NCI-H526 (cell line): ENCODE results near the gene BICD2.

Source experiments
- DNase-seq, 2 experiments: peaks; one replicate each; lab custom pipeline; 2025; lab: John Stamatoyannopoulos, UW

Gene BICD2

DNA sequence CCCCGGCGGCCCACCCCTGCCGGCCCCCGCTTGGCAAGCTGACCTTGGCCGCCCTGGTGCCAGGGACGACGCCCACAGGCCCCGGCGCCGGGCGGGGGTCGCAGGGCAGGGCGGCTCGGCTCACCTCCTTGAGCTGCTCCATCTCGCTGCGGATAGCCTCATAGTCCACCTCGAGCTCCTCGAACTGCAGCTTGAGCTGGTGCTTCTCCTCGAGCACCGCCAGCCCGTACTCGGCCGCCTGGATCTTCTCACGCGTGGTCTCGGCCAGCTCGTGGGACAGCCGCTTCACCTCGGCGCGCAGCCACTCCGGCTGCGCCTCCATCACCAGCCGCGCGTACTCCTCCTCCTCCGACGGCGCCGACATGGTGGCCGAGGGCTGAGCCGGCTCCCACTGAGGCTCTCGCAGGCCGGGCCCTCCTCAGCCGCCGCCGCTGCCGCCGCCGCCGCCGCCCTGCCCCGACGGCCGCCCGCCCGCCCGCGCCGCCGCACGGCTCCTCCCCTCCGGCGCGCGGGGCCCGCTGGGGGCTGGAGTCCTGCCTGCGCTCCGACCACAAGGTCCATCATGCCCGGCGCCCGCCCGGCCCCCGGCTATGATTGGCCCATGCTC lies at the start of gene BICD2:
Gene BICD2 (minus strand): TSS at position 453 of the 607 bp plus-strand sequence. CDS start 89 bp downstream, at position 364.
- DNase-seq: no peak

DNA sequence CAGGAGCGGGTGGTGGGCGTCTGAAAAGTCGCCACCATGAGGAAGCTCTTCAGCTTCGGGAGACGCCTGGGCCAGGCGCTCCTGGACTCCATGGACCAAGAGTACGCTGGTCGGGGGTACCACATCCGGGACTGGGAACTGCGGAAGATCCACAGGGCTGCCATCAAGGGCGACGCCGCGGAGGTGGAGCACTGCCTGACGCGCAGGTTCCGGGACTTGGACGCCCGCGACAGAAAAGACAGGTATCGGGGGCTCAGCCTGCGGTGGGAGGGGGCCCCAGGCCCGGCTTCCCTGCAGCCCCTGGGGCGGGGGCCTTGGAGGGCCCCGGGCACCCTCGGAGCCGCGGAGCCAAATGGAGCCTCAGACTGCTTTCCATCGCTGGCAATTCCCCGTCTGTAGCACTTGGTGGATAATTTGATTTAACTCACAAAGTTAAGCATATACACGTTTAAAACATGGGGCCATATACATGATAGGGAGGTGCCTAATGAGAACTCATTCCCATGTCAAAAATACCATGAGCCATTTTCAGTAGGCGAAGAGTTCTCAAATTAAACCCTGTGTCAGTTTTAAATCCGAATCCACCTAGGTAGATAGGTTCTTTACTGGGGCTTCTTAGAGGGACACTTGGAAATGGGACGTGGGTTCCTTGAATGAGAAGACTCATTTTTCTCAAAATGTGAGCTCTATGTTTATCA lies 45.1 kb upstream of the BICD2 start:
- DNase-seq: peak in 1 of 2 experiments; percentile 24

DNA sequence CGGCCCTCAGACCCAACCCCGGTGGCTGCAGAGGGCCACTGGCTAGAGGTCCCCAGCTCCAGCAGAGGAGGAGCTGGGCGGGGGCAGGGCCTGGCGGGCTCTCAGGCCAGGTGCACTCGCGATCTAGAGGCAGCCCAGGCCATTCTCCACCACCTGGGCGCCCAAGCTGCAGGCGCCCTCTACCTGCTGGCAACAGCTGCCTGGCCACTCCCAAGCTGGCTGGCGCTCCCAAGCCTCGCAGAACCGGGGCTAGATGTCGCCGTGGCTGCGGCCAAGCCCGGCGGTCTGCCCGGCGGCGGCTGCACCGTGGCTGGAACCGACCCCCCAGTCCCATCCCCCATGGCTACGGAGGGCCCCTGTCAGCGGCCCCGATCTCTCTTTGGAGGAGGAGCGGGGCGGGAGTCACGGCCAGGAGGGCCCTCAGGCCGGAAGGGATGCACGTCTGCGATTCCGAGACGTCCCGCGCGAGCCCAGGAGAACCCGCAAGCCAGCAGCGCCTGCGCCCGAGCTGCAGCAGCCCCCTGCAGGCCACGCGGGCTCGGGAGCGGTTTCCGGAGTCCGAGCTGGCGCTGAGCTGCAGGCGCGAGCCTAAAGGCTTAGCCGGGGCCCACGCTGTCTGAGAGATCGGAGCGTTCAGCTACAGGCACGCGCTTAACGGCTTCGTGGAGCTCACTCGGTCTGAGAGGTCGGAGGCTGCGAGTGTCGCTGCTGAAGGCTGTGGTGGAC lies 44.3 kb upstream of the BICD2 start:
- peak; percentile 62 to 85 for DNase-seq

DNA sequence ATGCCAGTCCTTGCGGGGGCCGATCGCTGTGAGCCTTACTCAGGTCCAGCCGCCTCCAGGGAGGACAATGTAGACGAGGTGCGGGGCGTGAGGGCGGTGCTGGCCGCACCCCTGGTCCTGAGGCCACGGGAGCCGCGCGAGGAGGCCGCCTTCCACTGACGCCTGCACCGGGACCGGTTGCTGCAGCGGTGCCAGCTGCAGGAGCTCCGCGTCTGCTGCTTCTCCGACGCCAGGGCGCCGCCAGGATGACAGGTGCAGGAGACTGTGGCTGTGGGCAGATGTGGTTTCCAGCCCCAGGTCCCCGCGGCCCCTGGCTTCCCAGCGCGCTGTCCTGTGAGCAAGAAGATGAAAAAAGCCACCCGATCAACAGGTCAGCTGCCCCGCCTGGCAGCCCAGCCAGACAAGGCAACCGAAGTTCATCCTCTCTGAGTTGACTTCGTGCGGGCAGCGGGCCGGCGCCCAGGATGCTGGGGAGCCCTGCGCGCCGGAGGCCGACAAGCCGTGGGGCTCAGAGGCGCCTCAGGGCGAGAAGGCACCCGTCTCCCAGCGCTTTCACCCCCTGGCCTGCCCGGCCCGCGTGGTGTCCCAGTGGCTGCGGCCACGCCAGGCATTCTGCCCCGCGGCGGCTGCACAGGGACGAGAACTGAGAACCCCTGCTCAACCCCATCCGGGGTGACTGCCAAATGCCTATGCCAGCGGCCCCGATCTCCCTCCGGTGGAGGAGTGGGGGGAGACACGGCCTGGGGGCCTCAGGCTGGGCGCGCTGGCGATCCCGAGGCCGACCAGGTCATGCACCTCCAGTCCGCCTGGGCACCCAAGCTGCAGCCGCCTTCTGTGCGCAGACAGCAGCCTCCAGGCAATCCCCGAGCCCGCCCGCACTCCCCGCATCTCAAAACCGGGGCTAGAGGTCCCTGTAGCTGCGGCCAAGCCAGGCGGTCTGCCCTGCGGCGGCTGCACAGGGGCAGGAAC lies 43.4 kb upstream of the BICD2 start:
- peak in 1 of 2 experiments; percentile 35 for DNase-seq

DNA sequence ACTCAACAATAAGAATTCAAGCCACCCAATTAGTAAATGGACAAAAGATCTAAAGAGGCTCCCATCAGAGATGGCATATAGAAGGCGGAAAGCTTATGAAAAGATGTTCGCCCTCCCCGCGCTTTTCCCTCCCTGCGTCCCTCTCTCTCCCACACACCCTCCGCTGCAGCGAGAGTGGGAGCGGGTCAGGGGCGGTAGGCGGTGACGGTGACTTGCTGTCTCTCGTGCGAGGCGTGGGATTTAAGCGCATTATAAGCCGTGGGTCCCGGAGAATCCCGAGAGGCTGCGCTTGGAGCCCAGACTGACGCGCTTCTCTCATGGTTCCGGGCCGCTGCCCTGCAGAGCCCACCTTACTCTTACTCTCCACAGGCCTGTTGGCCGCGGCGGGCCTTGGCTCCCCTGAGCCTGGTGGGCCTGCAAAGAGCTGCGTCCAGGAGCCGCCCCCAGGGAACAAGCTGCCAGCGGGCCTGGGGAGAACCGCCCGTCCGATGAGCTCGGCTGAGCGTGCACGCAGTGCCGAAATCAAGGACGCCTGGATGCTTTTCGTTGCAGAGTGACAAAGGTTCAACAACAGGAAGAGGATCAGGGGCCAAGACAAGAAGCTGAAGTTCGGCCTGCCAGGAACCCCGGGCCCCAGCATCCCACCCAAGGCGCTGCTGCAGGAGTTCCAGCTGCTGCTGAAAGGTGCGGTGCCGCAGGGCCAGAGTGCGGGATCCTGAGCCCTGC lies 42.6 kb upstream of the BICD2 start:
- no peak for DNase-seq

DNA sequence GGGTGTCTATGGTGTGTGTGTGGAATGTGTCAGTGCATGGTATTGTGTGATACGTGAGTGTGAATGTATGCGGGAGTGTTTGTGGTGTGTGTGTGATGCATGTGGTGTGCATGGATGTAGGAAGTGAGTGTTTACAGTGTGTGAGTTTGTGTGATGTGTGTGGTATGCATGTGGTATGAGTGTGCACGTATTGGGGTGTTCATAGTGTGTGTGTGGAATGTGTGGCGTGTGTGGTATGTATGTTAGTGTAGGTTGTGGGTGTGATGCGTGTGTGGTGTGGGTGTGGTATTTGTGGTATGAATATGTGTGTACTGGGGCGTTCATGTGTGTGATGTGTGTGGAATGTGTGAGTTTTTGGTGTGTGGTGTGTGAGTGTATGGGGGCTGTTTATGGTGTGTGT lies 40.1 kb upstream of the BICD2 start:
- no peak for DNase-seq

DNA sequence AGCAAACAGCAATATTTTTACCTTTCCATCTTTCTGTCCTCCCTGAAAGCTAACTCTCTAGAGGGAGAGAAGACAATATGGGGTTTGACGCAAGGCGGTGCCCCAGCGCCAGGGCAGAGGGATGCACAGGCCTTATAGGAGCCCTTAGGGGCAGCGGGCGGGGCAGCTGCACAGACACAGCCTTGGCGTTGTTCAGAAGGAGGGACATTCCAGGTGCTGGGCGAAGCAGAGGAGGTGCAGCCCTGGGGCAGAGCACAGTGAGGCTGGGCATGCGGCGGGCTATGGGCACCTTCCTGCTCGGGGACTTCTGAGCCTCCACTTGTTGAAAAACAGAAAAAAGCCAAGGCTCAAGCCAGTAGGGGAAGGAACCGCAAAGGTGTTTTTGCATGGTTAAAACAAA lies 33.7 kb upstream of the BICD2 start:
- no peak for DNase-seq

DNA sequence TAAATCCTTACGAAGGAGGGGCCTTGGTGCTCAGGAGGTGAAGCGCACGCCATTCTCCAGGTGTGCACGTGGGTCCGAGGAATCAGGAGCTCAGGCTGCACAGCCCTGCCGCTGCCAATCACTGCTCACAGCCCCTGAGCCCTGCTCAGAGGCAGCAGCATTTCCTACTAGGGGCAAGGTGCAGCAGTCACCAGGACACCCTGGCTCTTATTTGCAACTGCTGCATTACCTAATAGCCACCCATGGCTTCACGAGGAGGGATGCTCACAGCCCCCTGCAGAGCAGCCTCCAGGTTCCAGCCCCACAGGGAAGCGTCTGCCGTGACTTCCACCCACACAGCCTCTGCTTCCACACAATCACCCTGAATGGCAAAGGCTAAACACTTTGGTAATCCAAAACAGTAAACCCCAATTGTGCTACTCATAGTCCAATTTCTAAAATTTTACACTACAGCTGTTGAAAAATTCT lies 31.7 kb upstream of the BICD2 start:
- peak in 1 of 2 experiments; percentile 21 for DNase-seq

DNA sequence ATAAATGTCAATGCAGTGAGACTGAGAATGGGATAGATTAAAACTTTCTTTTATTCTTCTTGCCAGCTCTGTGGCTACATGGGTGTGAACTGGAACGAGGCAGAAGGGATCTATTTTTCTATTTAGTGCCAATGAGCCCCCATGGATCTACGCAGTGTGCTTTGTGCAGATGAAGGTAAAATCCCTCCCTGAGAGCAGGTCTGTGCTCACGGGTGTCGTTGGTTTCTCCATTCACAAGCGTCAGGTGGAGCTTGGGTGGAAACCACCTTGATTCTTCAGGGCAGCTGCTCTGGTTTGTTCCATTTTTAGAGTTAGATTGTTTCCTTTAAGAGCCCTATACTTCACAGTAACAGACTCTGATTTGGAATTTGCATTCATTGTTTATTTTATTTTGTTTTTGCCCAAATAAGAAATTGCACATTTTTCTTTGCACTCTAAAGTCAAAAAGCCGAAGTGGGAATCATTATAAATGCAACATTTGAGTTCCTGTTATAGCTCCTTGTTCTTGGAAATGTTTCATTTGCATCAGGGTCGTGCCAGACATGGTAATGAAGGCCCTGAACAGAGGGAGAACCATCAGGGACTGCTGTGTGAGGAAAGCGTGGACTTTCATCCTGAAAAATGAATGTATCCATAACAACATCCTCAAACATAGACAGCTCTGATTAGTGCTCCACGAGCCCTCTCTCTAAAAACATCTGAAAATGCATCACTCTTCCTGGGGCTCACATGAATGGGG lies 31.1 kb upstream of the BICD2 start:
- DNase-seq: peak in 1 of 2 experiments; percentile 20

DNA sequence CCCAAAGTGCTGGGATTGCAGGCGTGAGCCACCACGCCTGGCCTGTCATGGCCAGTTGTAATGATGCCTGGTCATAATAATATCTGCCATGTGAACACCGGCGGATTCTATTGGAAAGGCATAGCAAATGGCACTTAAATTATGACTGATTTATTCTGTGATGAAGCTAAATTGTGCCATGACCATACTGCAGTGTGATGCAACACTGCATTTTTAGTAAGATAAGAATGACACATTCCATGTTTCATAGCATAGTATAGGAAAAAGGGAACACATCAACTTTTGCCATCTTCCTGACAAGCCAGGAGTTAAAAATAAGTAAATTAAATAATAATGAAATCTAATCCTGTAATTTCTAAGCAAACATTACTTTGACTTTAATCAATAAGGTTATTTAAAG lies 30.4 kb upstream of the BICD2 start:
- DNase-seq: no peak

DNA sequence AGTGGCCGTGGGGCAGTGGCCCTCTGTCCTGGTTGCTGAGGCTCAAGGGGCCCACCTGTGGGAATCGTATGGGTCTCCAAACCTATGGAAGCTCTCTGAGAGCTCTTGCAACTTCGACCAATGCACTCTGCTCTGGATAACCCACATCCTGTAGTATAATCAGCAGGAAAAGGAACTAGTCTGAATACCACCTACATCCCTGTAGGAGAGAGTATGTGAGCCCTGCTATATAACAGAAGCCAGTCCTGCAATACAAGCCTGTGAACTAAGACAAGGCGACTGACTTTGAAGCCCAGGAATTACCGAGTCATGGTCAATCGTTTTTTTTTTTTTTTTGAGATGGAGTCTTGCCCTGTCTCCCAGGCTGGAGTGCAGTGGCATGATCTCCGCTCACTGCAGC lies 29.8 kb upstream of the BICD2 start:
- DNase-seq: no peak

DNA sequence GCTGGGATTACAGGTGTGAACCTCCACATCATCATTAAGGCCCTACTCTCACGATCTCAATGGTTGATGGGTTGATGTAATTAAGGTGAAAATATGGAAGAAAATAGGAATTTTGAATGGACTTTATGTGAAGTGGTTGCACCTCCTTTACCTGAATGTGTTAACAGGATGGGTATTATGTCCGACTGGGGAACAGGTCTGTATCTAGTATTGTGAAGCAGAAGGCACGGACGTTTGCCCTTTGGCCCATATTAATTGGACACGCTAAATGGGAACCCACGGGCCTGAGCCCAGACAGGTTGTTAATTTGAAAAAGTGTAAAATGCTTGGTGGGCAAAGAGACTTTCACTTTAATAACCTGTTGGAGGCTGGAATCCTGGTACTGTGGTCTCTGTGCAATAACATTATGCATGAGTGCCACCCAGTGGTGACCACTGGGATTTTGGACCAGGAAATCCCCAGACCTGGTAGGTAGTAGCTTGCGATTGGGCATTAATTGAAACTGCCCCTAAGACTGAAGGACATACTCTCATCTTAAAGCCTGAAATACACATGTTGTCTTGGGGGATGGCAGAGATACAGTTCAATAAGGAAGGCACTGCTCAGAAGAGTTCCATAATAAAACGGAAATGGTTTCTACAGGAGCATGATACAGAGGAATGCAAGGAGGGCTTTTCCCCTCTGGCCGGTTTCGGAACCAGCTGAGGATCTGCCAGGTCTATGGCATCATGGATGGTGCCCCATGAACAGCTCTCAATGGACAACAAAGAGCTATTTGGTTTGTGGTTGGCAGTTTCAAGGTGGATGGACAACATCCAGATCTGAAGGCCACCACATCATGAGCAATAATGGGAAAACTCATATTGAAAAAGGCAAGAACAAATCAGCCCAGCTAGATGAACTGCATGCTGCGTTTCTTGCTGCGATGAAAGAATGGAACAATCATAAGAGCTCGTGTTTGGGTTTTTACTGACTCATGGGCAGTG lies 26.2 kb upstream of the BICD2 start:
- peak; percentile 16 to 73 for DNase-seq

DNA sequence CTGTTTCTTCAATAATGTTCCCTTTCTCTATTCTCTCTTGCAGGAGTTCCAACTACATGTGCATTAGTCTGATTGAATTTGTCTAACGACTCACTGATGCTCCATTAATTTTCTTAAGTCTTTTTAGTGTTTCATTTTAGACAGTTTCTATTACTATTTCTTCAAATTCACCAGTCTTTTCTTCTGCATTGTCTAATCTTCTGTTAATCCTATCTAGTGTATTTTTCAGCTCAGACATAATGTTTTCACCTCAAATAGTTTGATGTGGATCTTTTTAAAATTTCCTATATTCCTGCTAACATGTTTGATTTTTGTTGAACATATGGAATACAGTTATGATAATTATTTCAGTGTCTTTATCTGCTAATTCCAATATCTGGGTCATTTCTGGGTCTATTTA lies 21.7 kb upstream of the BICD2 start:
- no peak for DNase-seq

DNA sequence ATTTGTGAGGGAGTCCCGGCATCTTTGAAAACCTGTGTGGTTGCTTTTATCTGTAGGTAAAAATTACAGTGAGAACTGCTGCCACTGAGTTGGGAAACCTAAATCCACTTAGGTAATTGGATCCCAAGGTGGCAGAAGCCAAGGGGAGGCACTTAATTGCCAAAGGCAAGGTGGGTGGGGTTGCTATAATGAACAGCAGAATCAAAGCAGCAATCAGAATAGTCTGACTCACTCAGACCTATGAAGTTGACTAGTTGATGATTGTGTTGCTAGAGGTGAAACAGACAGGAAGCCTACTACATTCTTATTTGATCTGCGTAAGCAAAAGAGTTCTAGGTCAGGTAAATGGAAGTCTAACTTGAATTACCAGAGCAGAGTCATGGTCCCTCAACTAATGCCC lies 17.3 kb upstream of the BICD2 start:
- no peak for DNase-seq

DNA sequence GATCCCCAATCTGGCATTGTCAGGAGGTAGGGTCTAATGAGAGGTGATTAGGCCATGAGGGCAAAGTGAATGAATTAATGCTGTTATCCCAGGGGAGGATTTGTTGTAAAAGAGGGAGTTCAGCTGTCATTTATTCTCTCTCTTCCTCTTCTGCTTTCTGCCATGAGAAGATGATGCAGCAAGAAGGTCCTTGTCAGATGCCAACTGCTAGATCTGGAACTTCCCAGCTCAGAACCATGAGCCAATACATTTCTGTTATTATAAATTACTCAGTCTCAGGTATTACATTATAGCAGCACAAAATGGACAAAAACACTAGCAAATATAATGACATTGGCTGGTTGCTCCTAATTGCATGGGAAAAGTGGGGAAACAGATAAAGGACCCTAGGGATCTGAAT lies 15.6 kb upstream of the BICD2 start:
- DNase-seq: no peak

DNA sequence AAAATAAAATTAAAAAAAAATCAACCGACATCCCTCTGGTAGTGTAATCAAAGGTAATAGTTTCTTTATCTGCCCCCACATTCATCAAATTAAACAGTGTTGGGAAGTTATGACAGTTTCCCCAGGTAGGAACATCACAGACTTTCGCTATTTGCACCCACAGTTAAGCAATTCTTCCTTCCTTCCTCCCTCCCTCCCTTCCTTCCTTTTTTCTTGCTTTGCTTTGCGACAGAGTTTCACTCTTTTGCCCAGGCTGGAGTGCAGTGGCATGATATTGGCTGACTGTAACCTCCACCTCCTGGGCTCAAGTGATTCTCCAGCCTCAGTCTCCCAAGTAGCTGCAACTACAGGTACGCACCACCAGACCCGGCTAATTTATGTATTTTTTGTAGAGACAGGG lies 10.8 kb upstream of the BICD2 start:
- DNase-seq: no peak

DNA sequence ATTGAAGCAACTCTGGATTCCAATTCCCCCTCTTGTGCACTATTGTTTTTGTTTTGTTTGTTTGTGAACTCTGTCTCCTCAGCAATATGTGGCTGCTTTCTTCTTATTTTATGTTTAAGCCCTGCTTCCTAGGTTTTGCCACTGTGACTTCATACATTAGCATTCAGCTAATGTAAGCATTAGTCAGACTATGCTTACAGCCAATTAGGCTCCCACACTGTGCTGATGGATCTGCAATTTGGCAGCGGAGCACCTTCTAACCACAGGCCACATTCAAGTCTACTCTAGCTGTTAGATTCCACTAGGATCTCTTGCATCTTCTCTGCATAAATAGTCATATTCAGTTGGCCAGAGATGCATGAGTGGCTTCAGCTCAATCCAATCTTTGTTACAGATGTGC lies 9.6 kb upstream of the BICD2 start:
- no peak for DNase-seq

DNA sequence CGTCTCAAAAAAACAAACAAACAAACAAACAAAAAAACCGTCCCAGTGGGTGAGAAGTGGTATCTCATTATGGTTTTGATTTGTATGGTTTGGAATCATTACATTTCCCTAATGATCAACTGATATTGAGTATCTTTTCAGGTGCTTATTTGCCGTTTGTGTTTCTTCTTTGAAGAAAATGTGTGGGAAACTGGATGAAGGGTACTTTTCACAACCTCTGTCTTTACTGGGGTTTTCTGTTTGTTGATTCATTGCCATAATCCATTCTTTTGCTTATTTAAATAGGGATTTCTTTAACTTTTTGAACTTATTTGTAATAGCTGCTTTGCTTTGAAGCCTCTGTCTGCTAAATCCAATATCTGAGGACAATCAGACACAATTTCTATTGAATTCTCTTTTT lies 9.2 kb upstream of the BICD2 start:
- DNase-seq: no peak

DNA sequence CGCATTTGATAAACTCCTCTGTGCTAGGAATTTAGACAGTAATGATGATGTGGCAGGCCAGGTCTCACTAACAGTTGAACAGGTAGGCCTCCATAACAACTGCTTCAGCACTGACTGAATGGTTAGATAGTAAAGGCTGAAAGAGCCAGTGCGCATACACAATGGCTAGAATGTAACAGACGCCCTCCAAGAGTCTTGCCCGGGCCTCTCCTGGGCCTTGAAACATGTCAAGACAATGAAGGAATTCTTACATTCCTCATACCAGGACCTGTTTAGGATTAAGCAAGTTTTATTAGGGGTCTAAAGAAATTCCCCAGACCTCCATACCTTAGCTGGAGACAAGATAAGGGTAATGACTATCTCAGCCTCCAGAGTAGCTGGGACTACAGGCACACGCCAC lies 6.7 kb upstream of the BICD2 start:
- no peak for DNase-seq
